ENCODE data around the gene PNKD.
A peak's percentile ranks its signal among the peaks of the same experiment; 100 is the strongest.

The PNKD gene

DNA sequence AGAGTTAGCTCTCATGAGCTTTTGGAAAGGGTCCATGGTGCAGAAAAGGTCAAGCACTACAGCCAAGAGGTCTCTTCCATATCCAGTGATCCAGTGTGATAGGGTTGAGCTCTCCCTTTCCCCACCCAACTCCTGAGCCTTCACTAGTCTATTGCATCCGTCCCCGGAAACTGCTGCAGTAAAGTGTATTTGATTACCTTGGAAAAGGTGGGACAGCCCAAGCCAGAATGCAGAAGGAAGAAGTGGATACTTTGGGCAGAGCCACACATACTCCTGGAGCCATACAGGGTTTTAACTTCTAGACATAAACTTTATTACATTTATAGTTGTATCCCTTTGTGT, 3.6 kb downstream of the PNKD start:
- DNase-seq, result no peak

GRCh38 chr2:218274586-218274985, 4.3 kb downstream of the PNKD start:
- DNase-seq, result no peak

DNA sequence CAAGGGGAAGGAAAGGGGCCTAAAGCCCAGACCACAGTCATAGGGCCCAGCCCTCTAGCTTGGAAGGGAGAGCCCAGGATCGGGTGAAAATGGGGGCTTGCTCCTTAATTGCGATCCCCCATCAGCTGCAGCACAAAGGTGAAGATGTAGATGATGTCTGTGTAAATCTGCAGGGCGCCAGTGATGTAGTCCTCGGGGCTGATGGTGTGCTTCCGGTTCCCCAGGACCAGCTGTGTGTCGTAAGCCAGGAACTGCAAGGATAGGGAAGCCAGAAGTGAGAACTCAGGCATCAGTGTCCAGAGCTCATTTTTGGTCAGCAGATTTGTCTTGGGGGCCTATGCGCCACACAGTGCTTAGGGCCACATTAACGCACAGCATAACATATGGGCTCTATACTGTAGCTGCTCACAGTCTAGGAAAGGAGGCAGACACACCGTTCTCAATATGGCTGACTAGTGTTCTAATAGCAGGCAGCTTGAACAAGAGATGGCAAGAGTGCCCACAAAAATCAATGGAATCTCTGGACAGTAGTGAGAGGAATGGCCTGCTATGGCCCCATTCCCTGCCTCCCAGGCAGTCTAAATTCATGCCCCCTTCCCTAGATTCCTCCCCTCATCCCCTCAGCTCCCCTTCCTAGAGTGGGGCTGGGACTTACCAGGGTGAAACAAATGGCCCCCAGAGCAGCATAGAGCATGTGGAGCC, 5.2 kb downstream of the PNKD start:
- DNase-seq, result peak; percentile 33 to 34

- no peak for DNase-seq
Observed at GRCh38 chr2:218276986-218277755, 6.9 kb downstream of the PNKD start.

DNA sequence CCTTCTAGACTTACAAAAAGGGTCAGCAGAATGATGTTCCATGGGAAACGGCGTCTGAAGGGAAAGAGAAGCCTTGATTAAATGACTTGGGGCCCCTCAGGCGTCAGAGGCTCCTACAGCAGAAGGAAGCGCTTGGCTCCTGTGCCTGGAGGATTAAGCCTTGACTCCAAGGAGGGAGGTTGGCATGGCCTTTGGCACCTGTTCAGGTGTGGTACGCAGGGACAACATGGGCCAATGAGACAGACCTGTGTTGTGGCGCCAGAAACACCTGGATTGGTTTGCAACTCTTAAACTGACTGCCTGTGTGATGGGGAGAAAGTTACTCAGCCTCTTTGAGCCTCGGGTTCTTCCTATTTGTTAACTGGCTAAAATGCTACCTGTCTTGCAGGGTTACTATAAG, 7.6 kb downstream of the PNKD start:
- DNase-seq, result no peak

- DNase-seq, result no peak
Observed at GRCh38 chr2:218278531-218279360, 8.4 kb downstream of the PNKD start.

DNA sequence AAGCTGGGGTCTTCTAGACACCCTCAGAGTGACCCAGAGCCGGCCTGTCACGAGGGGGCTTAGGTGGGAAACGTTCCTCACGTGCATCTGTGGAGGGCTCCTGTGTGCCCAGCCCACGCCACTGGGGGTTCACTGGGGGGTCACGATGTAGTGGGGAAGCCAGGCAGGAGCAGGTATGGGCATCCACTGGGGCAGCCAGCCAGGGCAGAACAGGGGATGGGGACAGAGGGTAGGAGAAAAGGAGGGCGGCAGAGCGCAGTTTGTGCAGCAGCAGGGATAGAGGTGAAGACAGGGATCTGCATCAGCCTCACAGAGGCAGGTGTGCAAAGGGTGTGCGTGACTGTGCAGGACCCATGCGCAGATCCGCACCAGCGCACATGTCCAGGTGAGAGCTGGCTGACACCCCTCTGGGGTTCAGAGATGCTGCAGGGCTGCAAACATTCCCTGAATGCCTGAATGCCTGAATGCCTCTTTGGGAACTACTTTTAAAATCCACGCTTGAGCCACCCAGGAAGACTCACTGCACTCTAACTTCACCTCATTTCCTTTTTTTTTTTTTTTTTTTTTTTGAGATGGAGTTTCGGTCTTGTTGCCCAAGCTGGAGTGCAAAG, 10.0 kb downstream of the PNKD start:
- no peak for DNase-seq

DNA sequence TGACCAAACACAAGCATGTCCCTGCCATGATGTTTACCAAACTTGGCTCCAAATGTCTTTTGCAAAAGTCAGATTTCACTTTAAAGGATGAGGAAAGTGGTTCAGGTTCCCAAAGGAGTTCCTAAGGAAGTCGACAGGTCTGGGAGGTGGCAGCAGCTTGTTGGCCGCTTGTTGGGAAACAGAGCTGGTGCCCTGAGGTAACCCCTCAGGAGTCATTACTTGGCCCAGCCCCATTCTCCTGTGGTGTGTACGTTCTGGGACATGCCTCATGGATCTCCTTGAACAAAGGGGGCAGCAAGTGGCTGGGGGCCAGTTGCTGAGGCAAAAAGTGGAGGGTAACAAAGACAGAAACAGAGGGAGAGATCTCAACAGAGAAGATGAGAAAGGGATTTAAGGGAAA, 11.1 kb downstream of the PNKD start:
- no peak for DNase-seq

GRCh38 chr2:218282173-218282991, 12.1 kb downstream of the PNKD start:
- DNase-seq, result peak in 1 of 2 donors; percentile 53

DNA sequence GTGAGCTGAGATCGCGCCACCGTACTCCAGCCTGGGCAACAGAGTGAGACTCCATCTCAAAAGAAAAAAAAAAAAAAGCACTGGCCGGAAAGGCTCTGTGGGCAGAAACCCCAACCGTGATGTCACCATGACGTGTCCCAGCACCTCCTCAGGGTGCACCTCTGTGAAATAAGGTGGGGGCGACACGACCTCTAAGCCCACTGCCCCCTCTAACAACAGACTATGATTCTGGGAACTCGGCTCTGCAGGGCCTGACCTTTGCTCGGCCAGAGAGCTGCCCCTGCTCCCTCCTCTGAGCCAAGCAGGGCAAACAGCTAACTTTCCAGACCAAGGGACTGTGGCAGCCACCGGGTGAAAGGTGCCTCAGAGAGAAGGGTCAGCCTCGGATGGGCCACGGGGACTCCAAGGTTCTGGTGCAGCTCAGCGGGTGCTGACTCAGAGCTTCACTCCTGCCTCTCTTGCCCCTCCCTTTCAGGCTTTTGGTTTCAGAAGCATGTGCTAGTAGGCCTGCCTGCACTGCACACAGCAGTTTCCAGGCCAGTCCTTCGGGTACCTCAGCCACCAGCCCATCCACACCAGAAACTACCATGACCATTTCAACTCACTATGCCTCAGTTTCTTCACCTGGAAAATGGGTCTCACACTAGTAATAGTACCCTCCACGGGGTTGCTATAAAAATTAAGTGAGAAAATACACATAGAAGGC, 13.9 kb downstream of the PNKD start:
- peak; percentile 30 to 49 for DNase-seq

DNA sequence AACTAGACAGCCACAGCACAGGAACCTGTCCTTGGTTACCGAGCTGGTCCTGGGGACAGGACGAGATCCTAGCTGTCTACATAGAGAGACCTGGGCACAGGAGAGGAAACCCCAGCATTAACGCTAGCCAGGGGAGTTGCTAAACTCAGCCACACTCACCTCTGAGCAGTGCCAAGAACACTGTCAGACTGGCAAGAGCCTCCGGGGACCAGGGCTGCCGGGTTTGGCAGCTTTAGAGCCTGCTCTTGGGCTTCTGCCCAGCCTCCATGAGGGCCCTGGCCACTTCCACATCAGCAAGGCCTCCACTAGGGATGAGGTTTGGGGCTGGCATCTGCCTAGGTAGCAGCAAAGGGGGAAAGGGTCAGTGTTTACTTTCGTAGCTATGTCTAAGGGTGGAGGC, 15.3 kb downstream of the PNKD start:
- no peak for DNase-seq

DNA sequence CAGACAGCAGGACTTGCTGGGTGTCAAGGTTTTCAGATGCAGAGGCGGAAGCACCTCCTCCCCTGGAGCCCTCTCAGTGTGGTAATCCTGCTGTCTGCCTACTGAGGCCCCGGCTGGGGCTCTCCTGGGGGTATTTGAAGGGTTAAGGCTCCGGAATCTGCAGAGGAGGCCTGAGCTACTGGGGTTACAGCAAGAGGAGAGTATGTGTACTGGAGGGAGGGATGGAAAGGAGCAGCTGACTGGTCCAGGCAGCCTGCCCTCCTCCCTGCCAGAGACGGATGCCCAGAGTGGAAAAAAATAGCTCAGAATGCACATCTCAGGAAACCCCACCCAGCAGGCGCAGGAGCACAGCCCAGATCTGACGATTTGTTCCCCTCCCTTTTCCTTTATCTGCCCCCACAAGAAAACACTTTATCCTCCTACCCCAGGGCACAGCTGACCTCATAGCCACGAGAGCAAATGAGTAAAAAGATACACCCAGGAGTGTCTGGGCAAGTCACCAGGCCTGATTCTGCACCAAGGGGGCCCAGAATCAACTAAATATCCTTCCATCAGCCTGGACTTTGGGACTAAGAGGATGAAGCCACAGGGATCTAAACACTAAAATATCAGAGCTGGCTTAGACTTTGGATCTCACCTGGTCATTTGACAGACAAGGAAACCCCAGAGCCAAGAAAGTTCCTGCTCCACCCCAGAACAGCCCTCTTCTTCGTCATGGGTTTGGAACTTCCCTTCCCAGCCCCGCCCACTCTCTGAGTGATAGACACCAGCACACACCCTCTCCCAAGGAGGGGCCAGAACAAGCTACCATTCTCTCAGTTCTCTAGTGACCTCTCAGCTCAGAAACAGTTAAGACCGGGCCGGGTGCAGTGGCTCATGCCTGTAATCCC, 16.5 kb downstream of the PNKD start:
- DNase-seq, result peak; percentile 96 to 99

DNA sequence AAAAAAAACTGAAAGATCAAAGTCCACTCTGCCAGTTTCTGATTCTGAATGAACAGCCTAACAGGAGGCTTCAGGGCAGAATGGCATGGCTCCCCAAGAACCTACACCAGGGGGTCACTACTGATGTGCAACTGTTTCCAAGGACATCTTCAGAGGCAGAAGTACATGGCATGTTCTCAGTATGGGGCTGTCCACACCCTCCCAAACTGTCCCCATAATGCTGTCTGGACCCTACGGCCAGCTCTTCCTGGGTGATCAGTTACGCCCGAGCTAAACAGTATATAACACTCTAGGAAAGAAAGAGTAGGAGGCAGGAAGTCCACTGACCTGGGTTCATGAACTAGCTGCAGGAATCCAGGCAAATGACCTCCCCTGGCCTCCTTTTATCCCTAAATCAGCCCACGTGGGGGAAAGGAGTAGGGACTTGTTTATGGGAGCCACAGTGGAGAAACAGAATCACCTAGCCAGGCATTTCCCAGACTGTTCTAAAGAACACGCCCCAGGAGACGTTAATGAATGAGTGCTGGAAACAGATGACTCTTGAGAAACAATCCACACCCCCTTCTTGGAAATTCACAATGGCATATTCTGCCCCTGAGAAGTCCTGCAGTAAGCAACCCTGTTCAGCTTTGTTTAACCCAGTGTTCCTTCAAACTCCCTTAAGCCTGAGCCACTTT, 19.5 kb downstream of the PNKD start:
- peak; percentile 38 to 59 for DNase-seq

- peak; percentile 42 to 49 for DNase-seq
Observed at GRCh38 chr2:218290316-218291261, 20.3 kb downstream of the PNKD start.

GRCh38 chr2:218291318-218292047, 21.2 kb downstream of the PNKD start:
- DNase-seq, result peak; percentile 64 to 74

- DNase-seq, result peak; percentile 76 to 86
Observed at GRCh38 chr2:218292048-218293014, 22.0 kb downstream of the PNKD start, which contains the start of gene TMBIM1. TSS of gene TMBIM1 (minus strand) at chr2:218292503. CDS start at chr2:218282141, 10,362 bp downstream.
